Measurements from ENCODE around the gene DNM2. TPM values are rescaled to one million over a fixed set of nuclear protein-coding genes. Genes with fewer than 3 reads are reported as not detected.
A peak's percentile ranks its signal among the peaks of the same experiment; 100 is the strongest.

Gene DNM2
- total and polyA plus RNA-seq, 10 of the 15 experiments (the other 5 are each of a cell fraction or from before 2014, with no cell fraction given) = 1.2 to 146 (median 68.9) TPM

- no peak for TF ChIP-seq MTA3 (IDR thresholded peaks at IDR 0.05; ENCODE audit: borderline replicate concordance, low read length)
- TF ChIP-seq CEBPB (IDR thresholded peaks at IDR 0.05; ENCODE audit: borderline replicate concordance in 1 of 2, low read depth in 2 of 2, low read length in 2 of 2) = no peak
- no peak for TF ChIP-seq CHD1 (IDR thresholded peaks at IDR 0.05; ENCODE audit: low read depth, low read length)
- TF ChIP-seq CTCF (IDR thresholded peaks at IDR 0.05 in 2 of 3, conservative IDR thresholded peaks at IDR 0.05 in 1 of 3; ENCODE audit: control insufficient read depth in 2 of 3, extremely low read depth in 1 of 3, insufficient read depth in 1 of 3, low read depth in 3 of 3, low read length in 3 of 3) = no peak
- TF ChIP-seq ZBTB33 (IDR thresholded peaks at IDR 0.05) = no peak
- TF ChIP-seq, protein P1, sequence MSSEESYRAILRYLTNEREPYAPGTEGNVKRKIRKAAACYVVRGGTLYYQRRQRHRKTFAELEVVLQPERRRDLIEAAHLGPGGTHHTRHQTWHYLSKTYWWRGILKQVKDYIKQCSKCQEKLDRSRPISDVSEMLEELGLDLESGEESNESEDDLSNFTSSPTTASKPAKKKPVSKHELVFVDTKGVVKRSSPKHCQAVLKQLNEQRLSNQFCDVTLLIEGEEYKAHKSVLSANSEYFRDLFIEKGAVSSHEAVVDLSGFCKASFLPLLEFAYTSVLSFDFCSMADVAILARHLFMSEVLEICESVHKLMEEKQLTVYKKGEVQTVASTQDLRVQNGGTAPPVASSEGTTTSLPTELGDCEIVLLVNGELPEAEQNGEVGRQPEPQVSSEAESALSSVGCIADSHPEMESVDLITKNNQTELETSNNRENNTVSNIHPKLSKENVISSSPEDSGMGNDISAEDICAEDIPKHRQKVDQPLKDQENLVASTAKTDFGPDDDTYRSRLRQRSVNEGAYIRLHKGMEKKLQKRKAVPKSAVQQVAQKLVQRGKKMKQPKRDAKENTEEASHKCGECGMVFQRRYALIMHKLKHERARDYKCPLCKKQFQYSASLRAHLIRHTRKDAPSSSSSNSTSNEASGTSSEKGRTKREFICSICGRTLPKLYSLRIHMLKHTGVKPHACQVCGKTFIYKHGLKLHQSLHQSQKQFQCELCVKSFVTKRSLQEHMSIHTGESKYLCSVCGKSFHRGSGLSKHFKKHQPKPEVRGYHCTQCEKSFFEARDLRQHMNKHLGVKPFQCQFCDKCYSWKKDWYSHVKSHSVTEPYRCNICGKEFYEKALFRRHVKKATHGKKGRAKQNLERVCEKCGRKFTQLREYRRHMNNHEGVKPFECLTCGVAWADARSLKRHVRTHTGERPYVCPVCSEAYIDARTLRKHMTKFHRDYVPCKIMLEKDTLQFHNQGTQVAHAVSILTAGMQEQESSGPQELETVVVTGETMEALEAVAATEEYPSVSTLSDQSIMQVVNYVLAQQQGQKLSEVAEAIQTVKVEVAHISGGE (CRISPR knock-in tag; IDR thresholded peaks at IDR 0.05) = no peak
- no peak for TF ChIP-seq TAF1 (IDR thresholded peaks at IDR 0.05; ENCODE audit: borderline replicate concordance, low read depth, low read length)
- peak; percentile 30 for TF ChIP-seq SP1 (IDR thresholded peaks at IDR 0.05; ENCODE audit: low read depth, low read length)
- no peak for TF ChIP-seq MEF2A (IDR thresholded peaks at IDR 0.05; ENCODE audit: insufficient read depth, low read depth, low read length)
- no peak for TF ChIP-seq YBX1 (IDR thresholded peaks at IDR 0.05)
- TF ChIP-seq, protein P2, sequence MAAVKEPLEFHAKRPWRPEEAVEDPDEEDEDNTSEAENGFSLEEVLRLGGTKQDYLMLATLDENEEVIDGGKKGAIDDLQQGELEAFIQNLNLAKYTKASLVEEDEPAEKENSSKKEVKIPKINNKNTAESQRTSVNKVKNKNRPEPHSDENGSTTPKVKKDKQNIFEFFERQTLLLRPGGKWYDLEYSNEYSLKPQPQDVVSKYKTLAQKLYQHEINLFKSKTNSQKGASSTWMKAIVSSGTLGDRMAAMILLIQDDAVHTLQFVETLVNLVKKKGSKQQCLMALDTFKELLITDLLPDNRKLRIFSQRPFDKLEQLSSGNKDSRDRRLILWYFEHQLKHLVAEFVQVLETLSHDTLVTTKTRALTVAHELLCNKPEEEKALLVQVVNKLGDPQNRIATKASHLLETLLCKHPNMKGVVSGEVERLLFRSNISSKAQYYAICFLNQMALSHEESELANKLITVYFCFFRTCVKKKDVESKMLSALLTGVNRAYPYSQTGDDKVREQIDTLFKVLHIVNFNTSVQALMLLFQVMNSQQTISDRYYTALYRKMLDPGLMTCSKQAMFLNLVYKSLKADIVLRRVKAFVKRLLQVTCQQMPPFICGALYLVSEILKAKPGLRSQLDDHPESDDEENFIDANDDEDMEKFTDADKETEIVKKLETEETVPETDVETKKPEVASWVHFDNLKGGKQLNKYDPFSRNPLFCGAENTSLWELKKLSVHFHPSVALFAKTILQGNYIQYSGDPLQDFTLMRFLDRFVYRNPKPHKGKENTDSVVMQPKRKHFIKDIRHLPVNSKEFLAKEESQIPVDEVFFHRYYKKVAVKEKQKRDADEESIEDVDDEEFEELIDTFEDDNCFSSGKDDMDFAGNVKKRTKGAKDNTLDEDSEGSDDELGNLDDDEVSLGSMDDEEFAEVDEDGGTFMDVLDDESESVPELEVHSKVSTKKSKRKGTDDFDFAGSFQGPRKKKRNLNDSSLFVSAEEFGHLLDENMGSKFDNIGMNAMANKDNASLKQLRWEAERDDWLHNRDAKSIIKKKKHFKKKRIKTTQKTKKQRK (IDR thresholded peaks at IDR 0.05; ENCODE audit: low read depth, low read length) = no peak
- no peak for TF ChIP-seq ZZZ3 (IDR thresholded peaks at IDR 0.05; ENCODE audit: control insufficient read depth, insufficient read length, low read depth)
- TF ChIP-seq HDAC6 (IDR thresholded peaks at IDR 0.05; ENCODE audit: unreplicated experiment) = no peak
- TF ChIP-seq, protein P3, sequence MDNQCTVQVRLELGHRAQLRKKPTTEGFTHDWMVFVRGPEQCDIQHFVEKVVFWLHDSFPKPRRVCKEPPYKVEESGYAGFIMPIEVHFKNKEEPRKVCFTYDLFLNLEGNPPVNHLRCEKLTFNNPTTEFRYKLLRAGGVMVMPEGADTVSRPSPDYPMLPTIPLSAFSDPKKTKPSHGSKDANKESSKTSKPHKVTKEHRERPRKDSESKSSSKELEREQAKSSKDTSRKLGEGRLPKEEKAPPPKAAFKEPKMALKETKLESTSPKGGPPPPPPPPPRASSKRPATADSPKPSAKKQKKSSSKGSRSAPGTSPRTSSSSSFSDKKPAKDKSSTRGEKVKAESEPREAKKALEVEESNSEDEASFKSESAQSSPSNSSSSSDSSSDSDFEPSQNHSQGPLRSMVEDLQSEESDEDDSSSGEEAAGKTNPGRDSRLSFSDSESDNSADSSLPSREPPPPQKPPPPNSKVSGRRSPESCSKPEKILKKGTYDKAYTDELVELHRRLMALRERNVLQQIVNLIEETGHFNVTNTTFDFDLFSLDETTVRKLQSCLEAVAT (IDR thresholded peaks at IDR 0.05) = no peak
Measured at GRCh38 chr19:10695401-10696398, 22.2 kb upstream of the DNM2 start (continued).
